ENCODE results near the gene CTNNA2. TPM values are rescaled to one million over a fixed set of nuclear protein-coding genes. Genes with fewer than 3 reads are reported as not detected.

Gene CTNNA2
- total and polyA plus RNA-seq, 4 donors = 0.01 to 0.37 TPM; not detected in 2

GRCh38 chr2:79935771-79936657 is 423.2 kb downstream of the CTNNA2 start:
- Histone ChIP-seq H3K9me3 (ENCODE audit: control insufficient read depth in 4 of 4, insufficient read depth in 3 of 4, low read length in 3 of 4) (no peaks in the 10 kb centered on the region), H3K36me3 (ENCODE audit: control insufficient read depth in 4 of 4, insufficient read depth in 4 of 4, low read length in 4 of 4) (no peaks in the 10 kb centered on the region), H3K9ac (ENCODE audit: insufficient read depth in 1 of 2, low read length in 2 of 2) (no peak overlapping the region), H3K27ac (ENCODE audit: low read depth in 1 of 2, low read length in 1 of 2) (no peak overlapping the region), H3K4me3 (no peak overlapping the region), H3K27me3 (ENCODE audit: control insufficient read depth in 3 of 3, insufficient read depth in 3 of 3, low read length in 2 of 3) (no peaks in the 10 kb centered on the region), H3K4me1 (ENCODE audit: control insufficient read depth in 5 of 5, insufficient read depth in 5 of 5, low read length in 5 of 5) (no peaks in the 10 kb centered on the region)
- TF ChIP-seq CTCF (IDR thresholded peaks at IDR 0.05; ENCODE audit: control extremely low read depth, extremely low read depth) = peak; percentile 18
- WGBS, 2 donors = 4% methylated on average over 9 of the region's 9 CpGs
- DNase-seq (peak; percentile 76 to 94 (median 91)), ATAC-seq (ENCODE audit: insufficient read depth, low FRiP score) (peak; percentile 70)

- Histone ChIP-seq H3K9me3 (ENCODE audit: control insufficient read depth in 4 of 4, insufficient read depth in 3 of 4, low read length in 3 of 4) (no peaks in the 10 kb centered on the region), H3K27ac (ENCODE audit: low read depth in 1 of 2, low read length in 1 of 2) (no peak overlapping the region), H3K27me3 (ENCODE audit: control insufficient read depth in 3 of 3, insufficient read depth in 3 of 3, low read length in 2 of 3) (no peaks in the 10 kb centered on the region), H3K4me3 (no peak overlapping the region), H3K9ac (ENCODE audit: insufficient read depth in 1 of 2, low read length in 2 of 2) (no peak overlapping the region), H3K4me1 (ENCODE audit: control insufficient read depth in 5 of 5, insufficient read depth in 5 of 5, low read length in 5 of 5) (no peaks in the 10 kb centered on the region), H3K36me3 (ENCODE audit: control insufficient read depth in 4 of 4, insufficient read depth in 4 of 4, low read length in 4 of 4) (no peaks in the 10 kb centered on the region)
- WGBS, 2 donors = 78 to 84% methylated on average over 3 of the region's 3 CpGs
- ATAC-seq (ENCODE audit: insufficient read depth, low FRiP score) = no peak
- no peak for TF ChIP-seq CTCF (IDR thresholded peaks at IDR 0.05; ENCODE audit: control extremely low read depth, extremely low read depth)
- DNase-seq = no peak
These were observed 423.9 kb downstream of the CTNNA2 start for GRCh38 chr2:79936715-79937114.

GRCh38 chr2:79938648-79939047 is 425.8 kb downstream of the CTNNA2 start:
- Histone ChIP-seq H3K4me1 (ENCODE audit: control insufficient read depth in 5 of 5, insufficient read depth in 5 of 5, low read length in 5 of 5) (no peaks in the 10 kb centered on the region), H3K27me3 (ENCODE audit: control insufficient read depth in 3 of 3, insufficient read depth in 3 of 3, low read length in 2 of 3) (no peaks in the 10 kb centered on the region), H3K27ac (ENCODE audit: low read depth in 1 of 2, low read length in 1 of 2) (no peak overlapping the region), H3K4me3 (no peak overlapping the region), H3K9ac (ENCODE audit: insufficient read depth in 1 of 2, low read length in 2 of 2) (no peak overlapping the region), H3K9me3 (ENCODE audit: control insufficient read depth in 4 of 4, insufficient read depth in 3 of 4, low read length in 3 of 4) (no peaks in the 10 kb centered on the region), H3K36me3 (ENCODE audit: control insufficient read depth in 4 of 4, insufficient read depth in 4 of 4, low read length in 4 of 4) (no peaks in the 10 kb centered on the region)
- ATAC-seq (ENCODE audit: insufficient read depth, low FRiP score) = no peak
- no peak for DNase-seq
- TF ChIP-seq CTCF (IDR thresholded peaks at IDR 0.05; ENCODE audit: control extremely low read depth, extremely low read depth) = no peak
- WGBS, 2 donors = 88% methylated on average over 1 of the region's 1 CpG
